ENCODE data around the gene TIMM44. TPM values are rescaled to one million over a fixed set of nuclear protein-coding genes. Genes with fewer than 3 reads are reported as not detected.

TIMM44 gene
- polyA plus RNA-seq, 3 donors: 34.3 to 38.2 (median 38.1) TPM

DNA sequence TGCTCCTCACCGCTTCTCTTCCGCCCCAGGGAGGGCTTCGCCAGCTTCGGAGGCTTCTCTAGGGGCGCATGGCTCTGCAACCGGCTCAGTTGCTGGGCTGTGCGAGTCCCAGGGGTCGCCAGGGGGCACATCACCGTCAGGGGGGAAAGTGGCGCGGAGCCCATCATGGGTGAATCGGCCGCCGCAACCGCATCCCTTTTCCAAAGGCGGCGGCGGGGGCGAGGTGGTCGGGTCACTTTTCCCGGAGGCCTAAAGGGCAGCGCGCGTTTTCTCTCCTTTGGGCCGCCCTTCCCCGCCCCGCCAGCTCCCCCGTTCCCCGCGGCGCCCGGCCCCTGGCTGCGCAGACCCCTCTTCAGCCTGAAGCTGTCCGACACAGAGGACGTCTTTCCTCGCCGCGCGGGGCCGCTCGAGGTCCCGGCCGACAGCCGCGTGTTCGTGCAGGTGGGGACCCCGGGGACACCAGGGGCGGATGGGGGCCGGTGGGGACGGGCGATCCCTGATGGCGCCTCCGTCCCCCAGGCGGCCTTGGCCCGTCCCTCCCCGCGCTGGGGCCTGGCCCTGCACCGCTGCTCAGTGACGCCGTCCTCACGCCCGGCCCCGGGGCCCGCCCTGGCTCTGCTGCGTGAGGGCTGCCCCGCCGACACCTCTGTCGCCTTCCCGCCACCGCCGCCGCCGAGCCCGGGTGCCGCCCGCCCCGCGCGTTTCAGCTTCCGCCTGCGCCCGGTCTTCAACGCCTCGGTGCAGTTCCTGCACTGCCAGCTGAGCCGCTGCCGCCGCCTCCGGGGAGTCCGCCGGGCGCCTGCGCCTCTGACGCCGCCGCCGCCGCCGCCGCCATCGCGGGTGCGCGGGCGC, 27.1 kb downstream of the TIMM44 start:
- DNase-seq (ENCODE audit: low read depth in 3 of 3, low spot score in 2 of 3): no peak

DNA sequence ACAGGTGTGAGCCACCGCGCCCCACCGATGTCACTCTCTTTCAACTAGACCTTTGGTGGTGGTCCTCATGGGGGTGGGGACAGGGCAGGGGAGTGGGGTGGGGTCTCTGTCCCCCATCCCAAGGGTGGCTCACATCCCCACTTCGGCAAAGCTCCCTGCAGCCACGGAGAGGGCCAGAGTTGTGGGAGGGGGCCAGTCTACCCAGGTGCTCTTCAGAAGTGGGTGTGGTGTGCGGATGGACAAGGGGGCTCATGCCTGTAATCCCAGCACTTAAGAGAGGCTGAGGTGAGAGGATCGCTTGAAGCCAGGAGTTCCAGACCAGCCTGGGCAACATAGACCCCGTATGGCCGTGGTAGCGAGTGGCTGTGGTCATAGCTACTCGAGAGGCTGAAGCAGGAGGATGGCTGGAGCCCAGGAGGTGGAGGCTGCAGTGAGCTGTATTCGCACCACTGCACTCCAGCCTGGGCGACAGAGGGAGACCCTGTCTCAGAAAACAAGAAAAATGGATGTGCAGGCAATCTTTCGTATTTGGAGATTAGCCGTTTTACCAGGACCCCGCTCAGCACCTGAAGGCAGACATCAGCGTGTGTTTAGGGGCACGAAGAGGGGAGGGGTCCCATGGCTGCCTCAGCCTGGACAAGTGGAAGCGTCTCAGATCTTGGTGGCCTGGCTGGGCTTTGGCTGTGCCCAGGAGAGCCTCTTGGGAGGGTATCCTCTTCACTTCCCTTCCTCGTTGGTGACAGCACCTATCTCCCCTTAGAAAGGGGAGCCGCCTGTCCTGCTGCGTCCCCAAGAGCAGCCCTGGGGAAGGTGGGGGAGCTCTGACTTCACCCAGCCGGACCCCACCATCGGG, 28.0 kb downstream of the TIMM44 start:
- DNase-seq (ENCODE audit: low read depth in 3 of 3, low spot score in 2 of 3): no peak

DNA sequence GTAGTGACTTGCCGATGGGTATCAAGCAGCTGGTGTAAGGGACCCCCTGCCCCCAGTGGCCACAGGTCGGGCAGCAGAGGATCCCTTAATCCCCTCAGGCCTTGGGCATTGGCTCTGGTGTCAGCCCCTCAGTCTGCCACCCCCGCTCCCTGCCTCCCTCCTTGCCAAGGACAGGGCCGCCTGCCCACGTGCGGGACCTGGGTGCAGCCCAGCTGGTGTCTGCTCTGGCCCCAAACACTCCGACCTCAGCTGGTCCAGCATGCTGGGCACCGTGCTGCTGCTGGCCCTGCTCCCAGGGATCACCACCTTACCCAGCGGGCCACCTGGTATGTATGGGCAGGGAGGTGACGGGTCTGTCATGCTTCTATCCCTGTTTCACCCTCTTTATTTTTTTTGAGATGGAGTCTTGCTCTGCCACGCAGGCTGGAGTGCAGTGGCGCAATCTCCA, 28.8 kb downstream of the TIMM44 start, which contains the start of gene TGFBR3L:
Gene TGFBR3L (plus strand): TSS at position 233 of the 448 bp plus-strand sequence.
- no peak for DNase-seq (ENCODE audit: low read depth in 3 of 3, low spot score in 2 of 3)

DNA sequence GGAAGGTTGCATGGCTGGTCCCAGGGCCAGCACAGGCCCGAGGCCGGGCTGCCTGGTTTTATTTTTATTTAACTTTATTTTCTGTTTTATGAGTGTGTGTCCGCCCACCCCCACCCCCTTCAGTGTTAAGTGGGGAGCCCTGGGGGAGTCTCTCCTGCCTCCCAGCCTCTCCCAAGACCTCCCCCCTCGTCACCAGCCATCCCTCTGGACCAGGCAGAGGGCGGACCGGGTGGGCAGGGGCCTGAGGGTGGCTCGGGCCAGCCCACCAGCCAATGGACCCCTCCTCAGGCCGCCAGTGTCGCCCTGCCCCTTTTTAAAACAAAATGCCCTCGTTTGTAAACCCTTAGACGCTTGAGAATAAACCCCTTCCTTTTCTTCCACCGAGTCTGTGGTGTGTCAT, 29.4 kb downstream of the TIMM44 start:
- no peak for DNase-seq (ENCODE audit: low read depth in 3 of 3, low spot score in 2 of 3)

DNA sequence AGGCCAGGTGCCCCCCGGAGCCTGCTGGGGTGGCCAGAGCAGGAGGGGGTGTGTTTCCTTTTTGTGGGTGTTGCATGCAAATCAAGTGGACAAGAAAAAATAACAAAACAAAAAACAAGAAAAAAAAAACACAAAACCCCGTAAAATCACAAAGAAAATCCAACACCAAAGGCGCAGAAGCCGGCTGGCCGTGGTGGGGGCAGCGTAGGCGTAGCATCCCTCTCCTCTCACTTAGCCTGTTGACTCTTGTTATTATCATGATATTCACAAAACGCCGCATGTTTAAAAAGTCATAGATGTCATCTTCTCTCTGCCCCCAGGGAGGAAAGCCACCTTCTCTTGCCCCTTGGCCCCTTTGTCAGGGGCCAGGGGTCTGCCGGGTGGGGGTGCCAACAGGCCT, 29.8 kb downstream of the TIMM44 start:
- no peak for DNase-seq (ENCODE audit: low read depth in 3 of 3, low spot score in 2 of 3)

DNA sequence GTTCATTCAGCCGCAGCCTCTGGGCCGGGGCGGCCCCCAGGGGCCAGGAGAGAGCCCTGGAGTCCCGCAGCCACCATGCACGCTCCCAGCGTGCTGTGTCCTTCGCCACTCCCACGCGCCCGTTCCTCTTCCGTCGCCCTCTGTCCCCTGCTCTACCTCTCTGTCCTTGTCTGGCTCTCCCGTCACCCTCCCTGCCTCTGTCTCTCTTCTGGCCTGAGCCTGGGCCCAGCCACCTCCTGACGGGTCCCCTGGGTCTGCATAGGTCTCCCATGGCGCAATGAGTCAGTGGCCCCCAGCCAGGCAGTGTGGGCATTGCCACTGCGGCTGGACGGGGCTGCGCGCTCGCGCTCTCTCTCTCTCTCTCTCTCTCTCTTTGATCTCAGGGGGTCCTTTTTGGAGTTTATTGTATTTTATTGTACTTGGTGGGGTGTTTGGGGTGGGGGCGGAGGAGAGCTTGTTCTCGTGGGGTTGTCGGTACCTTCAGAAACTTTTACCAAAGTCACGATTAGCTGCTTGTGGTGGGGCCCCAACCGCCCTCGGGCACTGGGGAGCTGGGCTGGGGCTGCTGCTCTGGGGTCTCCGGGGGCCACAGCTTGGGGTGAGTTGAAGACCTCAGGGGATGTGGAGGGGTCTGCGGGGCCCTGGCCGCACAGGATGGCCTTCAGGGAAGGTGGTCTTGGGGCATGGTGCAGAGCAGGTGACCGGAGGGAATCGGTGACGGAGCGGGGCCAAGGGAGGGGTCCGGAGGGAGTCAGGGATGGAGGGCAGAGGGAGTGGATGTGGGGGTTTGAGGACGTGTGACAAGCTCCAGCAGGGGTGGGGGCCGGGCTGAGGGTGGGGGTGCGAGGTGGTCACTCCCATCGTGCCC, 30.5 kb downstream of the TIMM44 start:
- no peak for DNase-seq (ENCODE audit: low read depth in 3 of 3, low spot score in 2 of 3)

DNA sequence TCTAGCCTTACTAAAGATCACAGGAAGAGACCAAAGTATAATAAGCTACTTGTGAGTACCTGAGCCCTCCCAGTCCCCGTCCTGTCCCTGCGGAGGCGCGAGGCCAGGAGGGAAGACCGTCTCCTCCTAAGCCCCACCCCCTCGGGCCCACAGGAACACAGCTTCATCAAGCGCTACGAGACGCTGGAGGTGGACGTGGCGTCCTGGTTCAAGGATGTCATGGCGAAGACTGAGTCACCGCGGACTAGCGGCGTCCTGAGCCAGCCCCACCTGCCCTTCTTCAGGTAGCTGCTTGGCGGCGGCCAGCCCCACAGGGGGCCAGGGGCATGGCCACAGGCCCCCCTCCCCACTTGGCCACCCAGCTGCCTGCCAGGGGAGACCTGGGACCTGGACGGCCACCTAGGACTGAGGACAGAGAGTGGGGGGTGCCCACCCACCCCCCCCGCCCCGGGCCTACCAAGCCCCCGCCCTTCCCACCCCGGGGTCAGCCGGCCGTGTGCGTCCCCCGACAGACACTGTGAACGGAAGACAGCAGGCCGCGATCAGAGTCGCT, 31.2 kb downstream of the TIMM44 start:
- no peak for DNase-seq (ENCODE audit: low read depth in 3 of 3, low spot score in 2 of 3)

DNA sequence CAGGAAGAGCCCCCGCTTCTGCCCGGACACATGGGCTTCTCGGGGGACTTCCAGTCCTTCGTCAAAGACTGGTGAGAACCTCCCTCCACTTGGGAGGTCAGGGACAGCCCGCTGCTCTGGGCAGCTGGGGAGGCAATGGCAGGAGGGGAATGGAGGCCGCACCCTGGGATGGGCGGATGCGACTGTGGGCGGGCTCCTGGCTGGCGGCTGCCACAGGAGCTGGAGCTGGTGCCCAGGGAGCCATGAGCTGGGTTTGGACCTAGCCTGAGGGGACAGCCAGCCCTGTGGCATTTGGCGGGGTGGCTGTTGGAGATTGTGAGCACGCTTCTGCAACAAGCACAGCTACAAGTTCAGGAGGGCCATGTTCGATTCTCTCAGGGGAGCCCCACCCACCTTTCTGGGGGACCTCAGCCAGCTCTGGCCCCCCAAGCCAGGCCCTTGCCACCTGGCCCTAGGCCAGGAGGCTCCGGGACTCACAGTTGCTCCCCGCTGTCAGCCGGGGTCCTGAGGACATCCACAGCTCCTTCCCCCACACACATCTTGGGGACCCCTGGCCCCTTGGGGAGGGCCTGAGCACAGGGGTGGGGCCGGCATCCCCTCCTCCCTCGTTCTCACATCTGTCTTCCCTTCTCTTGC, 31.8 kb downstream of the TIMM44 start:
- DNase-seq (ENCODE audit: low read depth in 3 of 3, low spot score in 2 of 3): no peak

DNA sequence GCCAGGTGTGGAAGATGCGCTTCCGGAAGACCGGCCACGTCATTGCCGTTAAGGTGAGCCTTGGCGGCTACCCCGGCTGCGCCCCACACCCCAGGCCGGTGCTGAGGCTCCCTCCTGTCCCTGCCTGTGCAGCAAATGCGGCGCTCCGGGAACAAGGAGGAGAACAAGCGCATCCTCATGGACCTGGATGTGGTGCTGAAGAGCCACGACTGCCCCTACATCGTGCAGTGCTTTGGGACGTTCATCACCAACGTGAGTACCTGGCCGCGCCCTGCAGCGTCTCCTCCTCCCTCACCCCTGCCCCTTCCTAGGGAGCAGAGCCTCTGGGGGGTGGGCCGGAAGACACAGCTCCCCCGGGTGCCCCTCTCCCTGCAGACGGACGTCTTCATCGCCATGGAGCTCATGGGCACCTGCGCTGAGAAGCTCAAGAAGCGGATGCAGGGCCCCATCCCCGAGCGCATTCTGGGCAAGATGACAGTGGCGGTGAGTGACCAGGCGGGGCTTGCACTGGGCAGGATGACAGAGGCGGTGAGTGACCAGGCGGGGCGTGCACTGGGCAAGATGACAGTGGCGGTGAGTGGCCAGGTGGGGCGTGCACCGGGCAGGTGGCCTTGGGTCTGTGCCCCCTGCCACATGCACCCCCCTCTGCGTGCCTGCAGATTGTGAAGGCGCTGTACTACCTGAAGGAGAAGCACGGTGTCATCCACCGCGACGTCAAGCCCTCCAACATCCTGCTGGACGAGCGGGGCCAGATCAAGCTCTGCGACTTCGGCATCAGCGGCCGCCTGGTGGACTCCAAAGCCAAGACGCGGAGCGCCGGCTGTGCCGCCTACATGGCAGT, 32.9 kb downstream of the TIMM44 start:
- no peak for DNase-seq (ENCODE audit: low read depth in 3 of 3, low spot score in 2 of 3)

DNA sequence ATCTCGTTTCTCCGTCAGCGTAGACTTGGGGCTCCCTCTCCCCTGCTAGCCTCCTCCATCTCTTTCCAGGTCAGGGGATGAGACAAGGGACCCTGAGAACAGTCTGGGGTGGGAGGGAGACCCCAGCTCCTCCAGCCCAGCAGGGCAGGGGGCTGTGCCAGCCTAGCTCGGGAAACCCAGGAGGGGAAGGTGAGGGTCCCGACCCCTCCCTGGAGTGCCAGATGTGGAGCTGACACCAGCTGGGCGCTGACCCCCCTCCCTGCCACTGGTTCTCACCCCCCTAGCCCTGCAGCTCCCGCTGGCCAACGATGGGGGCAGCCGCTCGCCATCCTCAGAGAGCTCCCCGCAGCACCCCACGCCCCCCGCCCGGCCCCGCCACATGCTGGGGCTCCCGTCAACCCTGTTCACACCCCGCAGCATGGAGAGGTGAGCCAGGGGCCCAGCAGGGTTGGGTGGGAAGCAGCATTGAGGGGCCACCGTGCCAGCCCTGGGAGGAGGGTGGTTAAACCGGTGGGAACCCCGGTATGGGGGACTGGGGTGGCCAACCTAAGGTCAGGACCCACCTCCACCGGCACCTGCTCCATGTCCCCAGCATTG, 33.9 kb downstream of the TIMM44 start:
- no peak for DNase-seq (ENCODE audit: low read depth in 3 of 3, low spot score in 2 of 3)

DNA sequence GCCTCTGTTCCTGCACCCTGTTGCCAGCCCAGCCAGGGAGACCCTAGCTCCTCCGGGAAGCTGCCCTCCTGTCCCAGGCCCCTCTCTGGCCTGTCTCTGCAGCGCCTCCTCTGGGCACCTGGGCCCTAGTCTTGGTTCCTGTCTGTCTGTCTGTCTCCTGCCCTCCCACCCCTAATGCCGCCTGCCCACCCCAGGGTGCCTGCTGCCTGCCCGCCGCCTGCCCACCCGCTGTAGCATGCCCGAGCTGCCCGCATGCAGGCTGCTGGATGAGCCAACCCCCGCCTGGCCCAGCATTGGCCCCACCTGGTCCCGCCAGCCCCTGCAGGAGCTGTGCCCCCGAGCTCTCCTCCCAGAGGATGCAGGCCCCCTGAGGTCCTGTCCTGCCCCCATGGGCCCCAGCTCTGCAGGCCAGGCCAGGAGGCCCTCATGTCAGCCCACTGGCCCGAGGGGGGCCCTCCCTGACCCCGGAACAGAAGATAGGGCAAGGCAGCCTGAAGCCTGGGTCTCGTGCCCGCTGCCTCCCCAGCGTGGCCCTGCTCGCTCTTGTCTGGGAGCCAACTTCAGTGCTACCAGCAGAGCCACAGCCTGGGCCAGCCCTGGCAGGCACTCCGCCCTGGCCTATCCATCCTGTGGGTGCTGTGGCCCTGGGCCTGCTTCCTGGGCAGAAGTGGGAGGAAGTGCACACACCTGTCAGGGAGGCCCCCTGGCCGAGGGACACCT, 34.6 kb downstream of the TIMM44 start:
- no peak for DNase-seq (ENCODE audit: low read depth in 3 of 3, low spot score in 2 of 3)

DNA sequence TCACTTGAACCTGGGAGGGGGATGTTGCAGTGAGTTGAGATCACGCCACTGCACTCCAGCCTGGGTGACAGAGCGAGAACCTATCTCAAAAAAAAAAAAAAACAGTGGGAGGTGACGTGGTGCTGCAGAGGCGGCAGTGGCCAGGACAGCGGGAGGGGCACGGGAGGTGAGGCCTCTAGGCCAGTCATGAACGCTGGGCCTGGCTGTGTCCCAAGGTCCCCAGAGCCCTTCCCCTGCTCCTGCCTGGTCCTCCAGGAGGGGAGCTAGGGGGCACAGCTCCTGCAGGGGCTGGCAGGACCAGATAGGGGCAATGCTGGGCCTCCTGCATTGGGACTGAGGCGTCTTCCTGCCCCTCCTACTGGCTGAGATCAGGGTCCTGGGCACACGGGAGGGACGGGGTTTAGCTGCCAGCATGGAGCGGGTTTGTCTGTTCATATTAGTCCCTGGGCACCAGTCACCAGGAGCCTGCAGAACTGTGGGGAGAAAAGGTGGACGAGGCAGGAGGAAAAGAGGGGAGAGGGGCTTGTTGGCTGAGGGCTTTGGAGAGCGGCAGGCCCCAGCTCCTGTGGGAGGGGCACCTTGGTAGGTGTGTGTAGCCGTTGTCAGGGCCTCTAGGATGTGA, 35.3 kb downstream of the TIMM44 start:
- DNase-seq (ENCODE audit: low read depth in 3 of 3, low spot score in 2 of 3): no peak

DNA sequence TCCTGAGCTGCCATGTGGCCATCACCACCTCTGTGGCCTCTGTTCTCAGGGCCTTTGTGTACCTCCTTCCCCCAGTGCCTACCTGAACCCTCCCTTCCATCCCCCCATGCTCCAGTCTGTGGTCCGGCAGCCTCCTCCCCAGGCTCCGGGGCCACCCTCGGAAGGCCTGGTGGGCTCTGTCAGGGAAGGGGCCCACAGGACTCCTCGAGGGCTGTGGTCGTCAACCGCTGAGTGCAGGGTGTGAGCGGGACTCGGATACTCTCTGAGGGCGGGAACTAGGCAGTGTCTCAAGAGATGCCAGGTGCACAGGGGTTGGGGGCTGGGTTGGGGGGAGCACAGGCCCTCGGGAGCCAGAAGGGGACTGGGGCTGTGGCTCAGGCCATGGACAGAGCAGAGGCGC, 35.9 kb downstream of the TIMM44 start:
- DNase-seq (ENCODE audit: low read depth in 3 of 3, low spot score in 2 of 3): no peak

DNA sequence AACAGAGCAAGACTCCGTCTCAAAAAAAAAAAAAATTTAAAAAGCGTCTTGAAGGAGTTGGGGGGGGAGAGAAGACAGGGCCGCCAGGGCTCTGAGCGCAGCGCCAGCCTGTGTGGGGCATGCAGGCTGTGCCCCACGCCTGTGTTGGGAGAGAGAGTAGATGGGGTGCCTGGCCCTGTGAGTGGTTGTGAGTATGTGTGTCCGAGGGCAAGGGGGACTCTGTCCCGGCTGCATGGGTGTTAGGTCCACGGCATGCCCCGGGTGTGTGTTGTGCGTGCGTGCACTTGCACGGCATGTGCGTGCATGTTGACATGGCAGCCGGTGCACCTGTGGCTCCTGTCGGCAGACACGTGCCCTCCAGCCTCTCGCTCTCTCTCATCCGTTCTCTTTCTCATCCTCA, 36.3 kb downstream of the TIMM44 start:
- no peak for DNase-seq (ENCODE audit: low read depth in 3 of 3, low spot score in 2 of 3)

DNA sequence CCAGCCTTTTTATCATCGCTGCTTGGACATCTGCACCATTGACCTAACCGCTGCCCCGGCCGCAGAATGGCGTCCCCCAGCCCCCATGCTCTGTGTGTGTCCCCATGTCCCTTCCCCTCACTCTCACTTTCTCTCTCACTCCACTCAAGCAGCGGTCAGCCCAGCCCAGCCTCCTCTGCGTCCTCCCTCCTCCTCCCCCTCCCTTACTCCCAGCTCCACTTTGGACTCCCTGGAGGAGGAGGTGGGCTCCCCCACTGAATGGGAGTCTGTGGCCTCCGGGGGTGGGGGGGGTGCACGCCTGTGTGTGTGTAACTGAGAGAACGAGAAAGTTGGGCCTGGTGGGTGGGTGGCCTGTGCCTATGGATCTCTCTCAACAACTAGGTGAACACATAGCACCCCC, 37.6 kb downstream of the TIMM44 start:
- DNase-seq (ENCODE audit: low read depth in 3 of 3, low spot score in 2 of 3): no peak

DNA sequence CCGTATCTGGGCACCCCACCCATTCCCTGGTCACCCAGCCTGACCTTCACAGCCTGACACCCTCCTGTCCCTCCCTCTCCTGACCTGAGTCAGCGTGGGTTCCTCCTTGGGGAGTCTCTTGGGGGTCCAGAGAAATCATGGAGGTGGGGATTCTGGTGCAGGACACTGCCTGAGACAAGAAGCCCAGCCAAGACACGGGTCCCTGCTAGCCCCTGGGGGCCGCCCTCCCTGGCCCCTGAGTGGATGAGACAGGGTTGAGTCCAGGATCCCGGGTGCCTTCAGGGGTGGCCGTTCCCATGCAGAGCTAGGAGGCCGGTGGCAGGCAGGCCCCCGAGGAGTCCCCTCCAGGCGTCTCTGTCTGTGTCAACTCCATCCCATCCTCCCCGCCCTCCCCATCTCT, 38.2 kb downstream of the TIMM44 start:
- no peak for DNase-seq (ENCODE audit: low read depth in 3 of 3, low spot score in 2 of 3)
